GM19239 (cell line): Measurements from ENCODE around the gene DNAAF3.
"Not testable (repeated sequence)": the region's sequence is repeated elsewhere in the genome, so short reads cannot be mapped to it uniquely, and the experiment has no call there.

Source experiments
- DNase-seq: peaks from one replicate; pipeline ENCODE4 v3.0.0; 2011; ENCODE audit warnings: low spot score; ENCODE audit not compliant: insufficient read length
- FAIRE-seq: peaks from 2 replicates; lab custom pipeline; 2011; peaks lifted over from hg19 to GRCh38; lab: Jason Lieb, UNC

DNAAF3 gene

DNA sequence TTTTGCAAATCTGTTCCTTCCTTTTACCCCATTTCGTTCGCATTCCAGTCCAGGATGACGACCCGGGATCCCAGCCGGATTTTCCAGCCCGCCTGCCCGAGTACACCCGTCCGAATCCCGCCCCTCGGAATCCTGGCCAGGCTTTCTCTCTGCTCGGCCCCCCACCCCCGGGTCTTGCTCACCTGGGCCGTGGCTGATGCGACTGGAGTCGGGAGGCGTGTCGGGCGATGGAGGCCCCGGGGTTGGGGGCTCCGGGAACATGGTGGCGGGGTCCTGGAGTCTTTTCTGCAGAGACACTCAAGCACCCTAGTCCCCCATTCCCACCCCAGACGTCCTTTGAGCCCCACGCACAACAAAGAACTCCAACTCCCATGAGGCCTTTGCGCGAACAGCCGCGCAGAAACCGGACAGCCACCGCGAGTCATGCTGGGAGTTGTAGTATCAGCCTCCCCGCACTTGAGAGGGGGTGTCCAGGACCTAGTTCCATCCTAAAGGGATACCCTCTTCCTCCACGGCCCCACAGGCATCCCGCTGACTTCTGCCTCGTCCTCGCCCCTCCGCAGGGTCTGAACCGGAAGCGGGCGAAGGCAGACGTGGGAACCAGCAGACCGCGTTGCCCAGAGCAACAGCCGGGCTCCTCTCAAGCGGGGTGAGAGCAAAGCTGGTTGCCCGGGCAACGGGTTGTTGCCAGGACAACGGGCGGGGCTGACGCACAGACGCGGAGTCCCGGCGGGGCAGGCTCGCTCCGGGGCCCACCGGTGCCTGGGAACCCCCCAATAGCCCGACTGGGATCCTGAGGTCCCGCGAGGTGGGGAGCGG is 12.6 kb upstream of the DNAAF3 start:
- FAIRE-seq (peak; percentile 58), DNase-seq (peak; percentile 97)

DNA sequence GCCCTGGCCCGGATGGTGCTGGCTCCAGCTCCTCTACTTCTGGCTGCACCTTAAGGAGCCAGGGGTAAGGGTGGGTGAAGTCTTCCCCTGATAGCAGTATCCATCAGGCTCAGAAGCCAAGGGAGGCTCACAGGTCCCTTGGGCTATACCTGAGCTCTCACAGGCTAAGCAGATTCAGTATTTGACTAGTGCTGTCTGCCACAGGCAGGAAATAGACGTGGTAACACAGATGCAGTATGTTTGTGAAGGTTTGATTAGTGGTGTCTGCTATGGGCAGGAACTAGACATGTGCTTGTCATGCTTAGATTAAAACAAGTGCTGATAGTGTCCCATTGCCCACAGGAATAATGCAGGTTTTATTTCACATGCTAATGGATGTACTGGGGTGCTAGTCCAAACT is 9.7 kb upstream of the DNAAF3 start:
- no peak for FAIRE-seq
- no peak for DNase-seq

DNA sequence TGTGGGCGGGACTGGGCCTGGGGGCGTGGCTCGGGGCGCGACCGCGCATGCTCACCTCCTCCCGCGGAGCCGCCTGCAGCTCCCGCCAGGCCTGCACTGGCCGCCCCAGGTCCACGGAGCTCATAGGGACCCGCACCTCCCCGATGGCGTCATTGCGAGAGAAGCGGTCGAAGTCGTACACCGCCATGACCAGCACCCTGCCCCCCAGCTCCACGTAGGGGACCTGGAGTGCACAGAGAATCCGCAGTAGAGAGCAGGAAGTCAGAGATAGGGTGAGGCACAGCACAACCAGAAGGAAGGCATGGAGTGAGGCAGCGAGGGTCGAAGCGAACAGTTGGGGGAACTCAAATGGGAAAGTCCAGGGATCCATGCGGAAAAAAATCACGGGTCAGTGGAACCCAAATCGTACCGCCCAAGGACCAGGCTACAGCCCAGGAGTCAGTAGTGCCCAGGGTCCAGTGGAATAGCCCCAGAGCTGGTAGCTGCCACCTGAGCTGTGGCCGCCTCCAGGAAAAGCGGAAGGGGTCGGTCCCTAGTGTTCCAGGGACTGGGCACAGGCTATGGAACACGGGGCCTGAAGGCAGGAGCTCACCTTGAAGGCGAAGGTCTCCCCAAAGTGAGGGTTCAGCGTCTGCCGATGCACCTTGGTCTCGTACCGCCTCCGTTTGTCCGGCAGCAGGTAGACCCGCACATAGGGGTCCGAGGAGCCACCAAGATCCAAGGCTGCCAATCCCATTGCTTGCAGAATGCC is 8.9 kb upstream of the DNAAF3 start:
- no peak for FAIRE-seq
- no peak for DNase-seq

DNA sequence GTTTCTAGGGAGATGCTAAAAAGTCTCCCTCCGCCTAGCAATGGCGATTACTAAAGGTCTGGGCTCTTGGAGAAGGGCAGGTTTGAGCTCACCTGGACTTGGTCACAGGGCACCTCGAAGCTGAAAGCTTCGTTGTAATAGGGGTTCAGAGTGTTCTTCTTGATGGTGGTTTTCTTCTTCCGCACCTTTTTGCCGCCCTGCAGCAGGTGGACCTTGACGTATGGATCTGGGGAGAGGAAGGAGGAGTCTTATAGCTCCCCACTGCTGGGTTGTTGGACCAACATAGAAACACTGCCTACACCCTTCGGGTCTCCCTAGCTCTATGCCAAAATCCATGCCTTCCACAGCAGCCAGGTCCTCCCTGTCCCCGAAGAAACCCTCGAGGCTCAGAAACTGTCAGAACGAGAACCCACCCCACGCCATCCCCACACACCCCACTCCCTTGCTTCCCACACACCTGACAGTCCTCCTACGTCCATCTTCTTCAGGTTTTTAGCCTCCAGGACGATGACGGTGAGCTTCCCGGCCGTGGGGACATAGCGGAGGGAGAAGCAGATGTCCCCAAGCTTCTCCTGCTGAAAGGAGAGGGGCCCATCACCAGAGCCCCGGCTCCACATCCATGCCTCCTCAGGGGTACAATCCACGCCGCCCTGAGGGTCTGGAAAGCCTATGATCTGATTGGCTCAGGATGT is 8.2 kb upstream of the DNAAF3 start:
- DNase-seq, result no peak
- FAIRE-seq, result no peak

DNA sequence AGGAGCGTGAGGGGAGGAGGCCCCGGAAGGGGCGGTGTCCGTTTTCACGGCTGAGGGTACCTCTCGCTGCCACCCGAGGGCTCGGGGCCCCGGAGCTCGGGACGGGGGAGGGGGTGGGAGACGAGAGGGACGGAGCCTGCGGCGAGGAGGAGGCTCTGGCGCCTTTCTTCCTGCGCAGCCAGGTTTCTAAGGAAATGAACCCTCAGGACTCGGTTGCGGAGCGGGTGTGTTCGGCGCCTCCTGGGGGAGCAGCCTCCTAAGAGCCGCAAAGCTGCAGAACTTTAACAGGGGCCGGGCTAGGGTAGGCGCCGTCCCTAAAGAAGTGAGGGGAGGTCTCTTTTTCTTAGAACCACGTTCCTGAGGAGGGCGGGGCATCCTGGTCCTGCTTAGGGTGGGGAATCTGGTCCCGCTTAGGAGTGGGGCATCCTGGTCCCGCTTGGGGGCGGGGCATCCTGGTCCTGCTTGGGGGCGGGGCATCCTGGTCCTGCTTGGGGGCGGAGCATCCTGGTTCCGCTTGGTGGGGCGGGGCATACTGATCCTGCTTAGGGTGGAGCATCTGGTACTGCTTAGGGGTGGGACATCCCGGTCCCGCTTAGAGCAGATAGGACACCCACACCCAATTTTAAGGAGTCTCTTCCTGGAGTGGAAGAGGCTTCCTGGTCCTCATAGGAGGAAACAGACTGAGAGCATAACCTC is 7.4 kb upstream of the DNAAF3 start:
- FAIRE-seq (no peak), DNase-seq (no peak)

DNA sequence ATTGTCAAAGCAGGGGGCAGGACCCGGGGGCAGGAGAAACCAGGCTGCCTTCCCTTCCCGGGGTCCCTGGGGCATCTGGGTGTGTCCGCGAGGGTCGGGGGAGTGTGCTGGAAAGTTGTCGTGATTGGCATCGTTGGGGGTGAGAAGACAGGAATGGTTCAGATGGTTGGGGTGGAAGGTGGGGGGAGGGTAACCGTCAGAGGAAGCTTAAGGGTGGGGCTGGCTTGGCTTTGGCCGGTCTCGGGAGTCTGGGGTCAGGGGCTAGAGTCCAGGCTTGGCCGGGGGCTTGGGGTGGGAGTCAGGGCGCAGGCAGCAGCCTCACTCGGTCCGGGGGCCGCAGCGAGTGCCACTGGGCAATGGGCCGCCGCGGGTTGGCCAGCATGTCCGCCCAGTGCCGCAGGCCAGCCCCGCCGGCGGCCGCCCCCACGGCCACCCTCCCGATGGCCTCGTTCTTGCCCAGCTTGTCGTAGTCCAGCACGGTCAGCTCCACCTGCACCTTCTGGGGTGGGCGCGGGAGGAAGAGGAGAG is 6.8 kb upstream of the DNAAF3 start:
- no peak for FAIRE-seq
- DNase-seq, result no peak

DNA sequence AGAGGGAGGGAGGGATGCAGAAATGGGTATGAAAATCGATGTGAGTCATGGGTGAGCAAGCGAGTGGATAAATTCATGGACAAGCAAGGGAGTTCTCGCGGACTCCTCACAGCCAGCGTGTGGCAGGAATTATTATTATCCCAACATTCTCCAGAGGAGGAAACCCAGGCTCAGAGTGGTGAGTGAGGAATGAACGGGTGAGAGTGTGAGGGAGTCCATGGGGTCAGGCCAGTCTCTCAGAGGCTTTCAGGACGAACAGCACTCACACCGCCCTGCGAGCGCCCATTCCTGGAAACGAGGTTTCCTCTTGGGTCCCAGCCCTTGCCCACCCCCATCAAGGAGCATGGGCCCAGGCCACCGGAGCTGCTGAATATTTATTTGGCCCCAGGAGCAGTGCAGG is 6.3 kb upstream of the DNAAF3 start:
- DNase-seq (no peak), FAIRE-seq (no peak)

DNA sequence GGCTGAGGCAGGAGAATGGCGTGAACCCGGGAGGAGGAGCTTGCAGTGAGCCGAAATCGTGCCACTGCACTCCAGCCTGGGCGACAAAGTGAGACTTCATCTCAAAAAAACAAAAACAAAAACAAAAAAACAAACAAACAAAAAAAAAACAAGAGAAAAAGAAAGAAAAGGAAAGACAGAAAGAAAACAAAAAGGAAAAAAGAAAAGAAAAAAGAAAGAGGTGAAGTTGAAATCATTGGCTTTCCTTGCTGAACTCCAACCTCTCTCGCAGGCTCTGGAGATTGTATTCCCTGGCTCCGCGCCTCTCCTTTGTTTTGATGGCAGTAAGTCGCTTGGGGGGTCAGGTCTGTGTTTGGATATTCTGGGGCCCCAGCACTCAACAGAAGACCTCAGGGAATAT is 5.9 kb upstream of the DNAAF3 start:
- not testable (repeated sequence) for DNase-seq

DNA sequence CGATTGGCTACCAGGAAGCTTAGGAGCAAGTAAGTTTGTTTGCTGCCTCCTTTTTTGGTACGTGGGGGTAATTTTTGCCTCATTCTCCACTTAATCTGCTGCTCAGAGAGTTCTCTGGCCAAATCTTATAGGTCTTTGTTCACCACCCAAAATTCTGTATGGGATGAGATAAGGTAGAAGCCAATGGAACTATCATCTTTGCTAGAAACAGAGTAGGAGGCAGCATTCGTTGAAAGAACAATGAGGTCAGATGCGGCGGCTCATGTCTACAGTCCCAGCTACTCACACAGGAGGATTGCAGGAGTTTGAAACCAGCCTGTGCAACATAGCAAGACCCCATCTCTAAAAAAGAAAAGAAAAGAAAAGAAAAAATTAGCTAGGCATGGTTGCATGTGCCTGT is 5.0 kb upstream of the DNAAF3 start:
- FAIRE-seq, result no peak

More for the DNA sequence above, 5.9 kb upstream of the DNAAF3 start:
- FAIRE-seq, result not testable (repeated sequence)

DNA sequence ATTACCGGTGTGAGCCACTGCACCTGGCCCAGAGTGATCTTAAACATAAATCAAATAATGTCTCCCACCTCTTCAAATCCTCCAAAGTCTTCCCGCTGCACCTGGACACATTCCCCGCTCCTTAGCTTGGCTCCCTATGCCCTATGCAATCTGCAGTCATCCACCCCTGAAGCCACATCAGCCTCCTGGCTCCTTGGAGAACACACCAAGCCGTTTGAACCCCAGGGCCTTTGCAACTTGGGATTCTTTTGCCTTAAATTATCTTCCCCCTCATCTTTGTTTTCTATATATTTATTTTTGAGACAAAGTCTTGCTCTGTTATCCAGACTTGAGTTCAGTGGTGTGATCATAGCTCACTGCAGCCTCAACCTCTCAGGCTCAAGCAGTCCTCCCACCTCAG is 2.7 kb upstream of the DNAAF3 start:
- DNase-seq, result no peak
- no peak for FAIRE-seq

More for the DNA sequence above, 5.0 kb upstream of the DNAAF3 start:
- no peak for DNase-seq

DNA sequence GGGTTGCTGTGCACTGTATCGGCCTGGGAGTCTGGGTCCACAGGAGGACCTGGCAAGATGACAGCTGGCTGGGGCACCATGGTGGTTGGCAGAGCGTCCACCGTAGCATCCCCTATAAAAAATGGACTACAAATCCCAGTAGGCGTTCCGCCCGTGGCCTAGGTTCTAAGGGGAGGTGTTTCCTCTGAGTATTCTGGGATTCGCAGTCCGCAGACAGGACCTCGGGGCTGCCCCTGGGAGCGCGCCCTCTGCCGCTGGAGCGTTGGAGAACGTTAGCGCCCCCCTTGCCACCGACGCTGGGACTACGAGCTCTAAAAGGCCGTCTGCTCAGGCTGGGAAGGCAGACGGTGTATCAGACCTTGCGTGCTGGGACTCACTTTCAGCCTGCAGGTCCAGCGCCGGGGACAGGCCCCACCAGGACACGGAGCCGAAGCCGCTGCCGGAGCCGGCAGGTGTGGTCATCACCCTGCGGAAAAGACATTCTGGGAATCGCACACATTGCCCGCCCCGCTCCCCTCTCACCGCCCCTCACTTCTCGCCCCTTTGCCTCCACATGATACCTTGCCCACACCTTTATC is 372 bp downstream of the DNAAF3 start:
- FAIRE-seq, result no peak
- peak; percentile 58 for DNase-seq

DNA sequence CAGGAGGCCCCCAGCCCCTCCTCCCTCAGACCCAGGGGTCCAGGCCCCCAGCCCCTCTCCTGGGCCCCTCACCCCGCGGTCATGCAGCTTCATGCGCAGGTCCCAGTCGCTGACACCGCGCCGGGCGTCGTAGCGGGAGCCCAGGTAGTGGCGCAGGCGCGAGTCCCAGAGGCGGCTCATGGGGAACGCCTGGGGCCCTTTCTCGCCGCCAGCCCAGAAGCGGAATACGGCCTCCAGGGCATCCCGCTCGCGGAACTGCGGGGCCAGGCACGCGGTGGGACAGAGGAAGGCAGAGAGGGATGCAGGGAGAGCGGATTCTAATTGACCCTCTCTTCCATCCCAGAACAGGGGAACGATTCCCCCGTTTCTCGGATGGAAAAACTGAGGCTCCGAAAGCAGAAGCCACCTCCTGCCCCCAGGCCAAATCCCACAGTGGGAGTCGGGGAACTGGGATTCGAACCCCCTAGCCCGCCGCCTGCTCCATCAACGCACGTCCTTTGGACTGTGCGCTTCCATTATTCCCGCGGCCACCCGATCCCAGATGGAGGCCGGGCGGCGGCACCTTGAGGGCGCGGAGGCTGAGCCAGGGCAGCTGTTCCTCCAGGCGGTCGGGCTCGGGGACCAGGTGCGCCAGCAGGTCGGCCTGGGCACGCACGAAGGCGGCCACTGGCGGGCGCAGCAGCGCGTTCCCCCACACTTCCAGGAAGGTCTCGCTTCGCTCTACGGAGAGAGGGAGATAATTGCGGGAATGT is 4.7 kb downstream of the DNAAF3 start:
- no peak for DNase-seq
- no peak for FAIRE-seq

DNA sequence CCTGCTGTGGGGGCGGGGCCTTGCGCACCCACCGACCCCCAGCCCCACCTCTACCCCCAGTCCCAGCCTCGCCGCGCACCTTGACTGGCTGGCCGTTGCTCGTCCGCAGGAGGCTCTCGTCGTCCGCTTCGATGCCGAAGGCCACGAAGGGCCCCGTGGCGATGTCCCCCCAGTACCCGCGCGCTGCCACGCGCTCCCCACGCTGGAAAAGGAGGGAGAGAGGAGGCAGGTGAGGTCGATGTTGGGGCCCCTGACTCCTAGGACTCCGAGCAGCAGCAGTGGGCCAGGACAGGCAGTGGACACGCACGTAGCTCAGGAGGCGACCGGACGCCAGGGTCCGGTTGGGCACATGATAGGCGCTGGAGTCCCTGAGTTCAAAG is 5.4 kb downstream of the DNAAF3 start:
- FAIRE-seq (no peak), DNase-seq (no peak)

DNA sequence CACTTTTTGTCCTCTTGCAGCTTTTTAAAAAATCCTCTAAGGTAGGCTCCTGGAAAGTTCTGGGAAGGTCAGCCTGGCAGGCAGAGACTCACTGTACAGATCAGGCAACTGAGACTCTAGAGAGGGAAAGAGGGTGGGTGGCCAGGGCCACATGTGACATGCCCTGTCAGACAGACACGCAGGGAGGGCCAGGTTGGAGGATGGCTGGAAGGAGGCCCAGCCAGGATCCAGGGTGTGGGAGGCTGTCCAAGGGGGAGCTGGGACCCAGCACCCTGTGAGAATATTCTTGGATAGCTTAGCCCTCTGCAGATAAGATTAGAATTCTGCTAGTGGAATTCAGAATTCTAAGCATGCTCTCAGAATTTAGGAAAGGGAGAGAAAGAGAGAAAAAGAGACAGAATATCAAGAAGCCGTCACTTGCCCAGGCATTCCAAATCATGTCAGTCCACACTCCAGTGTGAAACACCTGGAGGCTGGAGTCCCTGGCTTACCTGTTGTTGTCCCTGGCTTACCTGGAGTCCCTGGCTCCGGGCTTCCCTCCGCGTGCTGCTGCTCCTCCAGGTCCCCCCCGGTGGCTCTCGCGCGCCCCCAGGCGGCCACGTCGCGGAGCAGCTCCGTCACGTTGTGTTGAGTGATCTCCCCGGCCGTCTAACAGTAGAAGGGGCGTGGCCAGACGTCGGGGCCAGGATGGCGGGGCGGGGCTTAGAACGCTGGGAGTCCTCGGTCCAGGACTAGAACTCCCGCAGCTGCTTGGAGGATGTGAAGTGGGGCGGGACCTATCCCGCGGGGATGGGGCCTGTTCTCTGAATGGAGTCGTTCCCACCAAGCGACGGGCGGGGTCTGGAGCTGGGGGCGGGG is 6.1 kb downstream of the DNAAF3 start:
- peak; percentile 98 for DNase-seq
- peak; percentile 89 for FAIRE-seq

DNA sequence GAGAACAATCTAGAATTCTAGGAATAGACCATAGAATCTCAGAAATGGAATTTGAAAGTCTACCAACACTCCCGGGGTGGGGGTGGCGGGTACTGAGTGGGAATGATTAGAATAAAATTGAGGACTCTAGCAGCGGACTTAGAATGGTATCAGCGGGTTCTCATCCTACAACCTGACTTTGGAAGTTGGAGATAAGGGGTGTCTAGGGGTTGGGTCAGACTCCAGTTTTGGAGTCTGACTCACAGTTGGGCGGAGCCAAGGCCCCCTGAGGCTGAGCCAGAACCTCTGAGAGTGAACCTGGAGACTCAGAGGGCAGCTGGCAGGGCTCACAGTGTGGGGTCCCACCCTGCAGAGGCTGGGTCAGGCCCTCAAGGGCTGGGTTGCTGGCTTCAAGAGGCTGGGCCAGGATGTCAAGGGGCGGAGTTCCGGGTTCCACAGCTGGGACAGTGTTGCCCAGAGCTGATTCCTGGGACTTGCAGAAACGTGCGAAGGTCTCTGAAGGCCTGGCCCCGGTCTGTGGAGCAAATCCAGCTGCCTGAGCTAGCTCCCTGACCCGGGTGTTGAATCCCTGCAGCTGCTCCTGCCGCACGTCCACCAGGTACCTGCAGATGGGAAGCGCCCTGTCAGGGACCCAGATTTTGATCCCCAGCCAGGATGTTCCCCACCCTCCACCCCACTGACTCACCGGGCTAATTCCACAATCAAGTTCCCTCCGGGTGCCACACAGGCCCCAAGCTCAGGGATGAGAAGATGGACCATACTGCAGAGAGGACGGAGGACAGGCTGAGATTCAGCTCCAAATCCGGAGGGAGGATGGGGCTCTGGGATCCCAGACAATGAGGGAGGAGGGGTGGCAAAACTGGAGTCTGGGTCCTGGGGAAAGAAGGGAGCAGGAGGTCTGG is 7.3 kb downstream of the DNAAF3 start:
- DNase-seq (no peak), FAIRE-seq (no peak)

DNA sequence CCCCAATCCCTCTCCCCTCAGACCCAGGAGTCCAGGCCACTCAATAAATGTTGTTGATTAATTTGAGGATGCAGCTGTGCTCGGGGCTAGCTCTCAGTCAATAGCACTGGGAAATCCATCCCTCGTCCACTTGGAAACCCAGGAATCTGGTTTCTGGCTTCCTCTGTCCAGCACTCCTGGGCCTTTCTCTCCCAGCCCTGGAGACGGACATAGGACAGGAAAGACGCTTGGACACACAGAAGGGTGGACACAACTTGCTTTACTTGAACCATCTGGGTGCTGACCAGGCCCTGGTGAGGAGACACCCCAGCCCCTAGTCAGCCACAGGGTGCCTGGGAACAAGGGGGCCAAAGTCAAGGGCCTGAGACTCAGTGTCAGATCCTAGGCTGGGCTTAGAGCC is 8.0 kb downstream of the DNAAF3 start:
- DNase-seq (no peak), FAIRE-seq (no peak)
